ENCODE measurements around the gene SRPX. TPM values are rescaled to one million over a fixed set of nuclear protein-coding genes. Genes with fewer than 3 reads are reported as not detected.

Gene SRPX
- total and polyA plus RNA-seq, 8 donors: 8.9 to 70.7 (median 34.6) TPM

DNA sequence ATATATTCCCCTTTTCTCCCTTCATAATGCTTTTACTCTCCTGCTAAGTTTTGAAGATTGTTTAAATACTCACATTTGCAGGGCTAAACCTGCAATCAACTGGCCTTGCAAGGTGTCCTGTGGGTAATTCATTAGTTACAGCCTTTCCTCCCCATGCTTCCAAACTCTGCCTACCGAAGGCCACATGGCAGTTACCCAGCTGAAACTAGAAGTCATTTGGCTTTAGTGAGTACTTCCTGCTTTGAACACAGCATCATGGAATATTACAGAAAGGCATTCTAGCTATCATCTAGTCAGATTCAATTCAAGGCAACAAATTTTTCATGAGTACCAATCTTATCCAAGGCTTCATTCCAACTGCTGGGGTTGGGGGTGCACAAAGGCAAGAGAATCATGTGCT is 55.6 kb downstream of the SRPX start:
- H3K36me3 ChIP-seq: peaks cover 0 to under 1% (median 0%) of the 10 kb centered on the region in 4 donors
- 29 to 54% (median 33%) methylated on average over 1 of the region's 1 CpG for WGBS, 5 donors

DNA sequence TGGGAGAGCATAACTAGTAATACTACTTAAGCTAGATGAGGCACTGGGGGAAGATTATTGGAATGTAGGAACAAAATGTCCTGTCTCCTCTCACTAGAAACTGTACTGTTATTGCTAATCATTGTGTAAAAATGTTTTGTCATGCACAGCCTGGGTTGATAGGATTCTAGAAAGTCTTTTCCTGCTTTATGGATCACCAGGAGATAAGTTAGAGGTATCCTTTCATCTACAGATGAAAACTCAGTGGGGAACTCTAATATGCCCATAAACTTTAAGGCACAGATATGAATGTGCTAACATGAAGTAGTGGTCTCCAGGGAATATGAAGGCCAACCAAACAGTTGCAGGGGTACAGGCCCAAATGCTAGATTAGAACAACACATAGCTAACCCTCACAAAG is 57.5 kb downstream of the SRPX start:
- intact Hi-C loops (cut with DNase I; ENCODE audit: low total_unique reads): loop anchor here (10.0 kb wide), 1 partner anchor 238 kb away; no protein-coding TSS in a partner anchor
- peaks cover 0 to 5% (median 0%) of the 10 kb centered on the region in 4 donors for H3K36me3 ChIP-seq
- no peak for DNase-seq
- no peaks in the 10 kb centered on the region for H3K4me1 ChIP-seq
- H3K4me3 ChIP-seq: no peak overlapping the region
- peaks cover 0 to 5% (median 0%) of the 10 kb centered on the region in 3 donors for H3K27me3 ChIP-seq
- no peak overlapping the region for H3K27ac ChIP-seq
- no peaks in the 10 kb centered on the region for H3K9me3 ChIP-seq
- TF ChIP-seq, protein P1, sequence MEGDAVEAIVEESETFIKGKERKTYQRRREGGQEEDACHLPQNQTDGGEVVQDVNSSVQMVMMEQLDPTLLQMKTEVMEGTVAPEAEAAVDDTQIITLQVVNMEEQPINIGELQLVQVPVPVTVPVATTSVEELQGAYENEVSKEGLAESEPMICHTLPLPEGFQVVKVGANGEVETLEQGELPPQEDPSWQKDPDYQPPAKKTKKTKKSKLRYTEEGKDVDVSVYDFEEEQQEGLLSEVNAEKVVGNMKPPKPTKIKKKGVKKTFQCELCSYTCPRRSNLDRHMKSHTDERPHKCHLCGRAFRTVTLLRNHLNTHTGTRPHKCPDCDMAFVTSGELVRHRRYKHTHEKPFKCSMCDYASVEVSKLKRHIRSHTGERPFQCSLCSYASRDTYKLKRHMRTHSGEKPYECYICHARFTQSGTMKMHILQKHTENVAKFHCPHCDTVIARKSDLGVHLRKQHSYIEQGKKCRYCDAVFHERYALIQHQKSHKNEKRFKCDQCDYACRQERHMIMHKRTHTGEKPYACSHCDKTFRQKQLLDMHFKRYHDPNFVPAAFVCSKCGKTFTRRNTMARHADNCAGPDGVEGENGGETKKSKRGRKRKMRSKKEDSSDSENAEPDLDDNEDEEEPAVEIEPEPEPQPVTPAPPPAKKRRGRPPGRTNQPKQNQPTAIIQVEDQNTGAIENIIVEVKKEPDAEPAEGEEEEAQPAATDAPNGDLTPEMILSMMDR (IDR thresholded peaks at IDR 0.05): no peak
- no peak for TF ChIP-seq POLR2A (IDR thresholded peaks at IDR 0.05)
- no peak for TF ChIP-seq EP300 (IDR thresholded peaks at IDR 0.05)
- TF ChIP-seq POLR2AphosphoS5 (IDR thresholded peaks at IDR 0.05): no peak

More for the DNA sequence above, 55.6 kb downstream of the SRPX start:
- Histone ChIP-seq H3K4me3 (no peak overlapping the region), H3K27ac (no peak overlapping the region), H3K27me3 (peaks cover 0 to 5% (median 0%) of the 10 kb centered on the region in 3 donors), H3K4me1 (no peaks in the 10 kb centered on the region), H3K9me3 (no peaks in the 10 kb centered on the region)
- TF ChIP-seq EP300 (IDR thresholded peaks at IDR 0.05) (no peak), POLR2A (IDR thresholded peaks at IDR 0.05) (no peak)
- intact Hi-C loops (cut with DNase I; ENCODE audit: low total_unique reads): loop anchor here (10.0 kb wide), 1 partner anchor 240 kb away; no protein-coding TSS in a partner anchor
- DNase-seq: no peak

DNA sequence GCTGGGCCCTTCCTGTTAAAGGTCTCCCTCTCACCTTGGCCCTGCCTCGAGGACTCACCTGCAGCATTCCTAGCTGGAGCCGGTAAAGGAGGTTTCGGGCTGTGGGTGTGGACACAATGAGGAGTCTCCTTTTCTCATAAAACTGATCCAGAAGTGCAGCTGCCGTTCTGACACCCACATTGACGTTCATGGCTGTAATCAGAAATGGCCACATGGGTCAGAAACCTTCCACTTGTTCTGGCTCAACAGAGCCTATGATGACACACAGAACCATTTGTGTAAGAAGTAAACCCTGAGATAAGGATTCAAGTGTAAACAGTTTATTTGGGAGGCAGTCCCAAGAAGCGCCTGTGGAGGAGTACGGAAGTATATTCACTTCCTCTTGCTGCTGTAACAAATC is 63.8 kb downstream of the SRPX start:
- Histone ChIP-seq H3K9me3 (no peaks in the 10 kb centered on the region), H3K4me1 (no peaks in the 10 kb centered on the region), H3K4me3 (no peak overlapping the region), H3K27me3 (no peaks in the 10 kb centered on the region), H3K27ac (no peak overlapping the region), H3K36me3 (peaks cover 0 to 5% (median 0%) of the 10 kb centered on the region in 4 donors)
- TF ChIP-seq POLR2AphosphoS5 (IDR thresholded peaks at IDR 0.05) (no peak), POLR2A (IDR thresholded peaks at IDR 0.05) (no peak), EP300 (IDR thresholded peaks at IDR 0.05) (no peak)
- TF ChIP-seq, protein P1 (IDR thresholded peaks at IDR 0.05): no peak
- 58 to 72% (median 71%) methylated on average over 7 of the region's 7 CpGs for WGBS, 5 donors
- intact Hi-C loops (cut with DNase I; ENCODE audit: low total_unique reads): no loop called here
- no peak for DNase-seq

DNA sequence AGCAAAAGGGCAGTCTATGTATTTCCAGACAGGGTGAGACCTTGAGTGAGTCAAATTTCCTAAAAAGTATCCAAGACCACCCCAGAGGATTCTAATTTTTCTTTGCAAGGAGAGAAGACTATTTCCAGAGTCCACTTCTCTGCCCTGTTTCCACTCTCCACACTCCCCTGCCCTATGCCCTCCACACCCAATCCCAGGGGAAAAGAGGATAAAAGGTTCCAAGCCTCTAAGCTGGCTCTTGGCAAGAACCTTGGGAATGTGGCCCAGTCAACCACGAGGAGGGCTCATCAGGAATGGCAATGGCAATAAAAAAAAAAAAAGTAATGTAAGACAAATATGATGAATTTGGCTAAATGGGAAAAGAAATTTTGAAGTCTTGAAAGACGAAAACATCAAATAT is 65.9 kb downstream of the SRPX start:
- intact Hi-C loops (cut with DNase I; ENCODE audit: low total_unique reads): no loop called here

DNA sequence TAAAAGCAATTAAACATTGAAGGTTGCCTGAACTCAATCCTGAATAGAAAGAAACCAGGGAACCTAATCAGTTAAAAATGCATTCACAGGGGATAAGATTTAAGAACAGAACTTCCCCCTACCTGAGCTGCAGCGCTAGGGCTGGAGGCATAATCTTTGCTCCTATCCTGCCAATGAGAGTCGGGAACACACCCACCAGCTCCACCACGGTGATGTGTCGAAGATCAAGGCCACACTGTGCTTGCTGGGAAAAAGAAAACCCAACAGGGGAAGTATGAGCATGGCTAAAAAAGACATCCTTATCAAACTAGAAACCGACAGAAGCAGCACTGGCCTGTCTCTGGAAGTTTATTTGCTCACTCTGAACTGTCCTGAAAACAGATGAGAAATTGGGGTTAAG is 66.3 kb downstream of the SRPX start:
- H3K27ac ChIP-seq: no peak overlapping the region

More for the DNA sequence above, 65.9 kb downstream of the SRPX start:
- Histone ChIP-seq H3K27ac (no peak overlapping the region), H3K4me3 (no peak overlapping the region), H3K4me1 (no peaks in the 10 kb centered on the region), H3K36me3 (peaks cover 0 to 2% (median 0%) of the 10 kb centered on the region in 4 donors), H3K27me3 (no peaks in the 10 kb centered on the region), H3K9me3 (no peaks in the 10 kb centered on the region)
- no peak for DNase-seq
- TF ChIP-seq, protein P1 (IDR thresholded peaks at IDR 0.05): no peak
- TF ChIP-seq POLR2A (IDR thresholded peaks at IDR 0.05) (no peak), POLR2AphosphoS5 (IDR thresholded peaks at IDR 0.05) (no peak), EP300 (IDR thresholded peaks at IDR 0.05) (no peak)
- 40 to 71% (median 46%) methylated on average over 2 of the region's 2 CpGs for WGBS, 5 donors

More for the DNA sequence above, 66.3 kb downstream of the SRPX start:
- no peak for DNase-seq
- H3K9me3 ChIP-seq: no peaks in the 10 kb centered on the region
- WGBS, 5 donors: 32 to 53% (median 47%) methylated on average over 4 to 5 of the region's 5 CpGs
- no peaks in the 10 kb centered on the region for H3K4me1 ChIP-seq
- H3K27me3 ChIP-seq: no peaks in the 10 kb centered on the region
- H3K36me3 ChIP-seq: no peaks in the 10 kb centered on the region
- H3K4me3 ChIP-seq: no peak overlapping the region
- intact Hi-C loops (cut with DNase I; ENCODE audit: low total_unique reads): no loop called here
- TF ChIP-seq EP300 (IDR thresholded peaks at IDR 0.05) (no peak), POLR2A (IDR thresholded peaks at IDR 0.05) (no peak), POLR2AphosphoS5 (IDR thresholded peaks at IDR 0.05) (no peak)
- TF ChIP-seq, protein P1 (IDR thresholded peaks at IDR 0.05): no peak

Measured in stomach (tissue), 9 donors.